H1 (cell line): ENCODE data around the gene ZBTB20. TPM values are rescaled to one million over a fixed set of nuclear protein-coding genes. Genes with fewer than 3 reads are reported as not detected.
A peak's percentile ranks its signal among the peaks of the same experiment; 100 is the strongest.

ENCODE experiments used
- ASH2L ChIP-seq: fragments of 200-600, 300-600 bp; sonication (generic); IDR thresholded peaks from one replicate; pipeline ENCODE4 v1.7.1; 2017; ENCODE audit warnings: low read length
- ATF3 ChIP-seq: IDR thresholded peaks from 2 replicates; pipeline ENCODE4 v1.6.1; 2011; ENCODE audit warnings: low read depth, mild to moderate bottlenecking, low read length; ENCODE audit not compliant: insufficient read depth
- BACH1 ChIP-seq: IDR thresholded peaks from 2 replicates; pipeline ENCODE4 v1.6.1; 2012; ENCODE audit warnings: low read length, improper control_type of control experiment
- BRCA1 ChIP-seq: IDR thresholded peaks from 2 replicates; pipeline ENCODE4 v1.6.1; 2012; ENCODE audit warnings: low read depth, low read length, improper control_type of control experiment
- CHD1 ChIP-seq: IDR thresholded peaks from 2 replicates; pipeline ENCODE4 v1.6.1; 2012; ENCODE audit warnings: low read depth, low read length, improper control_type of control experiment
- CTBP2 ChIP-seq: IDR thresholded peaks from 2 replicates; pipeline ENCODE4 v1.7.0; 2011; ENCODE audit warnings: borderline replicate concordance, mild to moderate bottlenecking, moderate library complexity, mixed read lengths, low read length; ENCODE audit not compliant: insufficient read depth, insufficient read length
- E2F6 ChIP-seq: IDR thresholded peaks from 2 replicates; pipeline ENCODE4 v1.6.1; 2012; ENCODE audit warnings: inconsistent platforms
- HDAC2 ChIP-seq, 2 experiments: fragments of 300-600 bp in 1 of 2; sonication (generic) in 1 of 2; IDR thresholded peaks; 2 replicates each; pipeline ENCODE4 v1.6.1; 2011 to 2012; ENCODE audit warnings: low read depth in 2 of 2, low read length in 2 of 2, mild to moderate bottlenecking in 2 of 2, moderate library complexity in 2 of 2, borderline replicate concordance in 1 of 2, inconsistent platforms in 1 of 2
- HDAC6 ChIP-seq: IDR thresholded peaks from one replicate; pipeline ENCODE4 v1.7.1; 2012; ENCODE audit warnings: low read depth, mild to moderate bottlenecking, inconsistent platforms, low read length, moderate library complexity
- MAFK ChIP-seq: IDR thresholded peaks from 2 replicates; pipeline ENCODE4 v1.6.1; 2012; ENCODE audit warnings: low read depth, mild to moderate bottlenecking, improper control_type of control experiment, low read length
- POLR2AphosphoS5 ChIP-seq: IDR thresholded peaks from 2 replicates; pipeline ENCODE4 v1.6.1; 2011; ENCODE audit warnings: low read depth, low read length
- RXRA ChIP-seq: IDR thresholded peaks from 2 replicates; pipeline ENCODE4 v1.6.1; 2011; ENCODE audit warnings: low read depth, mild to moderate bottlenecking, low read length, moderate library complexity; ENCODE audit not compliant: insufficient read depth
- SUZ12 ChIP-seq: fragments of 200-600 bp; sonication (generic); IDR thresholded peaks from 2 replicates; pipeline ENCODE4 v1.6.1; 2012; ENCODE audit warnings: mild to moderate bottlenecking, inconsistent platforms, low read length, moderate library complexity, mixed read lengths
- YY1 ChIP-seq: IDR thresholded peaks from 2 replicates; pipeline ENCODE4 v1.6.1; 2011; ENCODE audit warnings: low read depth, mild to moderate bottlenecking, low read length
- polyA plus RNA-seq, 7 experiments: library from polyadenylated mRNA; depleted of rRNA in 3 of 7; stranded (reverse) in 5 of 7; unstranded in 2 of 7; fragments of >200 nt in 5 of 7; fragments of 200-250 nt in 2 of 7; gene quantifications; 1 replicate in 5 of 7; 2 replicates in 1 of 7; 4 replicates in 1 of 7; pipeline versions ENCODE4 v1.2.1 to v1.2.3, GENCODE V29; 2011 to 2013; ENCODE audit warnings: missing spikeins in 2 of 7, mixed read lengths in 2 of 7
- total RNA-seq: library from RNA; stranded (reverse); fragmentation: NEBNext Ultra II Directional; extraction: Animal tissue kit (Norgen Biotek cat#: 25700); gene quantifications from 2 replicates; pipeline ENCODE4 v1.2.1, GENCODE V29; 2021
- TF ChIP-seq, protein P1 (sequence below), 3 experiments: IDR thresholded peaks; 1 replicate in 2 of 3; 2 replicates in 1 of 3; pipeline versions ENCODE4 v1.5.1 to v1.6.1; 2011; ENCODE audit warnings: low read length in 3 of 3, mild to moderate bottlenecking in 3 of 3, inconsistent platforms in 2 of 3, low read depth in 1 of 3, moderate library complexity in 1 of 3; ENCODE audit not compliant: insufficient read depth in 1 of 3; ENCODE audit errors: control extremely low read depth in 1 of 3

ZBTB20 gene
- total and polyA plus RNA-seq, 2 of the 8 experiments (the other 6 are each of a cell fraction or from before 2014, with no cell fraction given) = 0.35 to 1.3 TPM

DNA sequence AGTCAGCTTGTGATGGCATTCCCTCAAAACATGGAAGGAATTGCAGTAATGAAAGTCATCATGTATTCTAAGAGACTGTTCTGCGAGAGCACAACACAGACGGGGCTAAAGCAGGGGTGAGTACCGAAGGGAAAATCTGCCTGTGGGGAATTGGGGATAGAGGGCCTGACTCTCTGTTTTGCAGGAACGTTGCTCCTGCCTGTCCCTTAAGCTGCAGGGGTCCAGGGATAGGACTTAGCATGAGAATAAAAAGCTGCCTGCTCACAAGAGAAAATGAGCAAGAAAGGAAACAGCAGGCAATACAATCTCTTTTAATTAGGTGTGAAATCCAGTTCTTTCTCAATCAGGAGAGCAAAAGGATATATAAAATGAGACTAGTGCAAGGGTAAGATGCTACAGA is 791.0 kb downstream of the ZBTB20 start (continued):
- TF ChIP-seq, protein P1, sequence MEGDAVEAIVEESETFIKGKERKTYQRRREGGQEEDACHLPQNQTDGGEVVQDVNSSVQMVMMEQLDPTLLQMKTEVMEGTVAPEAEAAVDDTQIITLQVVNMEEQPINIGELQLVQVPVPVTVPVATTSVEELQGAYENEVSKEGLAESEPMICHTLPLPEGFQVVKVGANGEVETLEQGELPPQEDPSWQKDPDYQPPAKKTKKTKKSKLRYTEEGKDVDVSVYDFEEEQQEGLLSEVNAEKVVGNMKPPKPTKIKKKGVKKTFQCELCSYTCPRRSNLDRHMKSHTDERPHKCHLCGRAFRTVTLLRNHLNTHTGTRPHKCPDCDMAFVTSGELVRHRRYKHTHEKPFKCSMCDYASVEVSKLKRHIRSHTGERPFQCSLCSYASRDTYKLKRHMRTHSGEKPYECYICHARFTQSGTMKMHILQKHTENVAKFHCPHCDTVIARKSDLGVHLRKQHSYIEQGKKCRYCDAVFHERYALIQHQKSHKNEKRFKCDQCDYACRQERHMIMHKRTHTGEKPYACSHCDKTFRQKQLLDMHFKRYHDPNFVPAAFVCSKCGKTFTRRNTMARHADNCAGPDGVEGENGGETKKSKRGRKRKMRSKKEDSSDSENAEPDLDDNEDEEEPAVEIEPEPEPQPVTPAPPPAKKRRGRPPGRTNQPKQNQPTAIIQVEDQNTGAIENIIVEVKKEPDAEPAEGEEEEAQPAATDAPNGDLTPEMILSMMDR (IDR thresholded peaks at IDR 0.05; ENCODE audit: control extremely low read depth in 1 of 3, insufficient read depth in 1 of 3, low read depth in 1 of 3, low read length in 3 of 3) = no peak
- no peak for TF ChIP-seq CTBP2
- no peak for TF ChIP-seq RXRA
- no peak for TF ChIP-seq ASH2L
- TF ChIP-seq HDAC6 = no peak
- no peak for TF ChIP-seq BRCA1
- TF ChIP-seq CHD1 = no peak
- 0 out of 4 replicates have a peak, but pooled peaks of 1 of the 2 experiments have one; percentile 65 for TF ChIP-seq HDAC2 (IDR thresholded peaks at IDR 0.05; ENCODE audit: borderline replicate concordance in 1 of 2, low read depth in 2 of 2, low read length in 2 of 2)
- TF ChIP-seq POLR2AphosphoS5 = no peak
- TF ChIP-seq MAFK = no peak
- TF ChIP-seq SUZ12 = no peak
- no peak for TF ChIP-seq E2F6
- 0 out of 2 replicates have a peak, but pooled peaks have one; percentile 6 for TF ChIP-seq BACH1
- no peak for TF ChIP-seq ATF3
- no peak for TF ChIP-seq YY1
